HAP-1 (cell line): Measurements from ENCODE around the gene DHRS3.

Experiments
- DNase-seq, 2 experiments: peaks; one replicate each; pipeline ENCODE4 v3.0.0-alpha.2; 2016 to 2020; ENCODE audit warnings: low spot score in 2 of 2
- H3K27me3 ChIP-seq: fragments of 250-450 bp; sonication (Bioruptor Pico); 2 replicates; pipeline ENCODE4 v1.5.1; 2020; ENCODE audit warnings: low read depth, mild to moderate bottlenecking, moderate library complexity
- H3K36me3 ChIP-seq: fragments of 250-450 bp; sonication (Bioruptor Pico); replicated peaks from 2 replicates; pipeline ENCODE4 v1.5.1; 2020; ENCODE audit warnings: mild to moderate bottlenecking
- H3K4me1 ChIP-seq: fragments of 250-450 bp; sonication (Bioruptor Pico); 2 replicates; pipeline ENCODE4 v1.5.1; 2020; ENCODE audit warnings: mild to moderate bottlenecking
- H3K4me3 ChIP-seq: fragments of 250-450 bp; sonication (Bioruptor Pico); 2 replicates; pipeline ENCODE4 v1.5.1; 2020; ENCODE audit warnings: mild to moderate bottlenecking, moderate library complexity
- H3K9me3 ChIP-seq: fragments of 250-450 bp; sonication (Bioruptor Pico); 2 replicates; pipeline ENCODE4 v1.5.1; 2020; ENCODE audit warnings: mild to moderate bottlenecking, moderate library complexity
- in situ Hi-C: fragments of 300-500 bp; cut with MboI; formaldehyde crosslinking; loops from 3 replicates; pipeline ENCODE4 v1.14.3; 2020; ENCODE audit warnings: low sequenced_read_pairs, inconsistent platforms, mixed read lengths

Gene DHRS3

GRCh38 chr1:12595757-12596006, 22.3 kb downstream of the DHRS3 start:
- Histone ChIP-seq H3K4me1 (no peaks in the 10 kb centered on the region), H3K9me3 (no peaks in the 10 kb centered on the region), H3K36me3 (no peaks in the 10 kb centered on the region), H3K4me3 (no peak overlapping the region), H3K27me3 (no peaks in the 10 kb centered on the region)
- in situ Hi-C loops = no loop called here
- no peak for DNase-seq

- no peaks in the 10 kb centered on the region for H3K4me1 ChIP-seq
- H3K36me3 ChIP-seq = no peaks in the 10 kb centered on the region
- in situ Hi-C loops = no loop called here
- no peak for DNase-seq
- H3K9me3 ChIP-seq = no peaks in the 10 kb centered on the region
- H3K4me3 ChIP-seq = no peak overlapping the region
- H3K27me3 ChIP-seq = no peaks in the 10 kb centered on the region
Observed at GRCh38 chr1:12594966-12595756, 22.8 kb downstream of the DHRS3 start.

GRCh38 chr1:12594490-12594889, 23.5 kb downstream of the DHRS3 start:
- no peaks in the 10 kb centered on the region for H3K36me3 ChIP-seq
- no peaks in the 10 kb centered on the region for H3K4me1 ChIP-seq
- no peak for DNase-seq
- no peaks in the 10 kb centered on the region for H3K9me3 ChIP-seq
- no peaks in the 10 kb centered on the region for H3K27me3 ChIP-seq
- no peak overlapping the region for H3K4me3 ChIP-seq
- in situ Hi-C loops = no loop called here

GRCh38 chr1:12593621-12594066, 24.4 kb downstream of the DHRS3 start:
- in situ Hi-C loops = no loop called here
- H3K4me1 ChIP-seq = no peaks in the 10 kb centered on the region

GRCh38 chr1:12592496-12592895, 25.5 kb downstream of the DHRS3 start:
- Histone ChIP-seq H3K27me3 (no peaks in the 10 kb centered on the region), H3K4me3 (no peak overlapping the region), H3K4me1 (no peaks in the 10 kb centered on the region), H3K9me3 (no peaks in the 10 kb centered on the region), H3K36me3 (no peaks in the 10 kb centered on the region)
- in situ Hi-C loops = no loop called here
- no peak for DNase-seq

More at GRCh38 chr1:12593621-12594066, 24.4 kb downstream of the DHRS3 start:
- Histone ChIP-seq H3K9me3 (no peaks in the 10 kb centered on the region), H3K27me3 (no peaks in the 10 kb centered on the region), H3K36me3 (no peaks in the 10 kb centered on the region), H3K4me3 (no peak overlapping the region)
- no peak for DNase-seq

- Histone ChIP-seq H3K4me3 (no peak overlapping the region), H3K27me3 (no peaks in the 10 kb centered on the region), H3K36me3 (no peaks in the 10 kb centered on the region), H3K4me1 (no peaks in the 10 kb centered on the region), H3K9me3 (no peaks in the 10 kb centered on the region)
- in situ Hi-C loops = no loop called here
- no peak for DNase-seq
Observed at GRCh38 chr1:12591267-12591938, 26.6 kb downstream of the DHRS3 start.

- DNase-seq = no peak
- no peaks in the 10 kb centered on the region; the same call in 1 of the 2 replicates for H3K36me3 ChIP-seq
- in situ Hi-C loops = no loop called here
- no peaks in the 10 kb centered on the region for H3K9me3 ChIP-seq
- no peaks in the 10 kb centered on the region for H3K4me1 ChIP-seq
- no peak overlapping the region for H3K4me3 ChIP-seq
- H3K27me3 ChIP-seq = no peaks in the 10 kb centered on the region
Observed at GRCh38 chr1:12588695-12589094, 29.3 kb downstream of the DHRS3 start.

- in situ Hi-C loops = no loop called here
- no peaks in the 10 kb centered on the region for H3K27me3 ChIP-seq
- H3K36me3 ChIP-seq = no peaks in the 10 kb centered on the region; the same call in 1 of the 2 replicates
- no peaks in the 10 kb centered on the region for H3K9me3 ChIP-seq
- DNase-seq = no peak
- no peak overlapping the region for H3K4me3 ChIP-seq
- H3K4me1 ChIP-seq = no peaks in the 10 kb centered on the region
Observed at GRCh38 chr1:12587981-12588640, 29.9 kb downstream of the DHRS3 start.

GRCh38 chr1:12585951-12586942, 31.8 kb downstream of the DHRS3 start:
- Histone ChIP-seq H3K36me3 (no peaks in the 10 kb centered on the region; the same call in 1 of the 2 replicates), H3K4me1 (no peaks in the 10 kb centered on the region), H3K9me3 (no peaks in the 10 kb centered on the region), H3K4me3 (no peak overlapping the region), H3K27me3 (no peaks in the 10 kb centered on the region)
- no peak for DNase-seq
- in situ Hi-C loops = no loop called here

- Histone ChIP-seq H3K27me3 (no peaks in the 10 kb centered on the region), H3K9me3 (no peaks in the 10 kb centered on the region), H3K4me1 (no peaks in the 10 kb centered on the region), H3K36me3 (no peaks in the 10 kb centered on the region; the same call in 1 of the 2 replicates), H3K4me3 (no peak overlapping the region)
- in situ Hi-C loops = no loop called here
- DNase-seq = no peak
Observed at GRCh38 chr1:12585536-12585935, 32.5 kb downstream of the DHRS3 start.

GRCh38 chr1:12584900-12585525, 33.0 kb downstream of the DHRS3 start:
- DNase-seq = no peak
- Histone ChIP-seq H3K4me3 (no peak overlapping the region), H3K36me3 (no peaks in the 10 kb centered on the region; the same call in 1 of the 2 replicates), H3K9me3 (no peaks in the 10 kb centered on the region), H3K4me1 (no peaks in the 10 kb centered on the region), H3K27me3 (no peaks in the 10 kb centered on the region)
- in situ Hi-C loops = no loop called here

GRCh38 chr1:12583484-12583883, 34.5 kb downstream of the DHRS3 start:
- no peaks in the 10 kb centered on the region for H3K27me3 ChIP-seq
- no peaks in the 10 kb centered on the region for H3K9me3 ChIP-seq
- H3K36me3 ChIP-seq = no peaks in the 10 kb centered on the region; the same call in 1 of the 2 replicates
- in situ Hi-C loops = no loop called here
- no peak for DNase-seq
- H3K4me3 ChIP-seq = no peak overlapping the region
- no peaks in the 10 kb centered on the region for H3K4me1 ChIP-seq

GRCh38 chr1:12582649-12583048, 35.4 kb downstream of the DHRS3 start:
- in situ Hi-C loops = no loop called here
- no peaks in the 10 kb centered on the region for H3K9me3 ChIP-seq
- no peaks in the 10 kb centered on the region for H3K4me1 ChIP-seq
- H3K27me3 ChIP-seq = no peaks in the 10 kb centered on the region
- H3K36me3 ChIP-seq = no peaks in the 10 kb centered on the region; the same call in 1 of the 2 replicates
- no peak for DNase-seq
- H3K4me3 ChIP-seq = no peak overlapping the region
